SK-N-SH treated with all-trans-retinoic acid at 6 μM for 48 hours (cell line): ENCODE results near the gene TMEM150B.

Source experiments
- ATAC-seq: fragments of 200-7000 bp; cut with Tn5 transposase; 3 replicates; pipeline ENCODE4 v1.9.1; 2020; ENCODE audit warnings: mild to moderate bottlenecking, moderate library complexity
- ARNTL ChIP-seq: fragments of 450-650 bp; formaldehyde crosslinking; IDR thresholded peaks from 2 replicates; pipeline ENCODE4 v1.5.0; 2020; ENCODE audit warnings: low read depth, mild to moderate bottlenecking, moderate library complexity, borderline replicate concordance
- BACH2 ChIP-seq: fragments of 250-450 bp; sonication (Bioruptor Pico); IDR thresholded peaks from 2 replicates; pipeline ENCODE4 v1.9.0; 2021; ENCODE audit warnings: mild to moderate bottlenecking, borderline replicate concordance
- CREB5 ChIP-seq: fragments of 250-450 bp; sonication (Bioruptor Pico); IDR thresholded peaks from 2 replicates; pipeline ENCODE4 v1.5.1; 2020; ENCODE audit warnings: low read depth, mild to moderate bottlenecking, moderate library complexity
- CSDC2 ChIP-seq: fragments of 250-450 bp; sonication (Bioruptor Pico); IDR thresholded peaks from 2 replicates; pipeline ENCODE4 v1.5.0; 2020; ENCODE audit warnings: mild to moderate bottlenecking, moderate library complexity
- CSRNP3 ChIP-seq: fragments of 250-450 bp; sonication (Bioruptor Pico); IDR thresholded peaks from 2 replicates; pipeline ENCODE4 v1.5.1; 2021; ENCODE audit warnings: mild to moderate bottlenecking, moderate library complexity
- ESRRG ChIP-seq: fragments of 250-450 bp; sonication (Bioruptor Pico); IDR thresholded peaks from 2 replicates; pipeline ENCODE4 v1.6.1; 2021; ENCODE audit warnings: mild to moderate bottlenecking
- GLIS3 ChIP-seq: fragments of 250-450 bp; sonication (Bioruptor Pico); IDR thresholded peaks from 2 replicates; pipeline ENCODE4 v1.5.0; 2020; ENCODE audit warnings: mild to moderate bottlenecking, moderate library complexity
- ISL1 ChIP-seq: fragments of 250-450 bp; sonication (Bioruptor Pico); IDR thresholded peaks from 2 replicates; pipeline ENCODE4 v2.1.2; 2022; ENCODE audit warnings: mild to moderate bottlenecking, moderate library complexity
- OSR1 ChIP-seq: fragments of 250-450 bp; sonication (Bioruptor Pico); IDR thresholded peaks from 2 replicates; pipeline ENCODE4 v1.8.0; 2022; ENCODE audit warnings: moderate library complexity, mild to moderate bottlenecking, inconsistent platforms
- POU6F1 ChIP-seq: fragments of 250-450 bp; sonication (Bioruptor Pico); IDR thresholded peaks from 2 replicates; pipeline ENCODE4 v1.8.0; 2021; ENCODE audit warnings: low read depth, mild to moderate bottlenecking, moderate library complexity, borderline replicate concordance
- PPARA ChIP-seq: fragments of 250-450 bp; sonication (Bioruptor Pico); IDR thresholded peaks from 2 replicates; pipeline ENCODE4 v1.5.0; 2020; ENCODE audit warnings: mild to moderate bottlenecking, borderline replicate concordance
- RARB ChIP-seq: fragments of 250-450 bp; sonication (Bioruptor Pico); IDR thresholded peaks from 2 replicates; pipeline ENCODE4 v1.8.0; 2021; ENCODE audit warnings: mild to moderate bottlenecking, moderate library complexity
- SNAI2 ChIP-seq: fragments of 250-450 bp; sonication (Bioruptor Pico); IDR thresholded peaks from 2 replicates; pipeline ENCODE4 v1.5.0; 2020; ENCODE audit warnings: mild to moderate bottlenecking, moderate library complexity
- TCF4 ChIP-seq: fragments of 250-450 bp; sonication (Bioruptor Pico); IDR thresholded peaks from 2 replicates; pipeline ENCODE4 v1.8.0; 2021; ENCODE audit warnings: mild to moderate bottlenecking, moderate library complexity, borderline replicate concordance
- TOX ChIP-seq: fragments of 250-450 bp; sonication (Bioruptor Pico); IDR thresholded peaks from 2 replicates; pipeline ENCODE4 v1.8.0; 2021; ENCODE audit warnings: mild to moderate bottlenecking, moderate library complexity, borderline replicate concordance
- TSHZ2 ChIP-seq: fragments of 250-450 bp; sonication (Bioruptor Pico); IDR thresholded peaks from 2 replicates; pipeline ENCODE4 v1.5.0; 2020; ENCODE audit warnings: mild to moderate bottlenecking, moderate library complexity
- ZC3H10 ChIP-seq: fragments of 250-450 bp; sonication (Bioruptor Pico); IDR thresholded peaks from 2 replicates; pipeline ENCODE4 v1.5.1; 2021; ENCODE audit warnings: mild to moderate bottlenecking, moderate library complexity
- ZFP30 ChIP-seq: fragments of 450-650 bp; formaldehyde crosslinking; IDR thresholded peaks from 2 replicates; pipeline ENCODE4 v1.5.0; 2022; ENCODE audit warnings: mild to moderate bottlenecking, moderate library complexity
- ZNF565 ChIP-seq: fragments of 450-650 bp; formaldehyde crosslinking; conservative IDR thresholded peaks from 2 replicates; pipeline ENCODE4 v1.5.0; 2020; ENCODE audit warnings: low read depth, mild to moderate bottlenecking, moderate library complexity
- ZNF70 ChIP-seq: fragments of 450-650 bp; formaldehyde crosslinking; IDR thresholded peaks from 2 replicates; pipeline ENCODE4 v1.5.0; 2020; ENCODE audit warnings: mild to moderate bottlenecking, moderate library complexity
- ZNF8 ChIP-seq: fragments of 450-650 bp; formaldehyde crosslinking; IDR thresholded peaks from 2 replicates; pipeline ENCODE4 v1.5.0; 2020; ENCODE audit warnings: mild to moderate bottlenecking, moderate library complexity
- TF ChIP-seq, protein P1 (sequence below): fragments of 250-450 bp; sonication (Bioruptor Pico); IDR thresholded peaks from 2 replicates; pipeline ENCODE4 v1.8.0; 2020; ENCODE audit warnings: mild to moderate bottlenecking, moderate library complexity, borderline replicate concordance

The TMEM150B gene

DNA sequence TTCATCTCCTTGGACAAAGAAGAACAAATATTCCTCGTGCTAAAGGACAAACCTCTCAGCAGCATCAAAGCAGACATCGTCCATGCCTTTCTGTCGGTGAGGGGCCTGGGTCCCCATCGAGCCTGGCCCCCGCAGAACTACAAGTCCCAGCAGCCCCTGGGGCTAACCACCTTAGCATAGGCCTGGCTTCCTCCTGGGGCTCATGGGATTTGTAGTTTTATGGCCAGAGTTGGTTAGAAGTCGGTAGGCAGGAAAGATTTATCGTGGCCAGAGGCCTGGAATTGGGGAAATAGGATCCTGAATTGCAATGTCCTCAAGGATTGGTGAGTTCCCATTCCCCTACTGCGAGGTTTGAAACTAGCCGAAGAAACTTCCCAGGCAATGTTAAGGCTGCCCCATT lies 19.6 kb downstream of the TMEM150B start:
- TF ChIP-seq TOX (CRISPR knock-in tag) (no peak), ARNTL (CRISPR knock-in tag) (no peak), ZFP30 (no peak), BACH2 (CRISPR knock-in tag) (no peak), TCF4 (CRISPR knock-in tag) (no peak), ZNF70 (CRISPR knock-in tag) (no peak), CSDC2 (no peak), ISL1 (CRISPR knock-in tag) (no peak), OSR1 (no peak), PPARA (no peak), GLIS3 (no peak), ZNF8 (CRISPR knock-in tag) (no peak)
- TF ChIP-seq, protein P1, sequence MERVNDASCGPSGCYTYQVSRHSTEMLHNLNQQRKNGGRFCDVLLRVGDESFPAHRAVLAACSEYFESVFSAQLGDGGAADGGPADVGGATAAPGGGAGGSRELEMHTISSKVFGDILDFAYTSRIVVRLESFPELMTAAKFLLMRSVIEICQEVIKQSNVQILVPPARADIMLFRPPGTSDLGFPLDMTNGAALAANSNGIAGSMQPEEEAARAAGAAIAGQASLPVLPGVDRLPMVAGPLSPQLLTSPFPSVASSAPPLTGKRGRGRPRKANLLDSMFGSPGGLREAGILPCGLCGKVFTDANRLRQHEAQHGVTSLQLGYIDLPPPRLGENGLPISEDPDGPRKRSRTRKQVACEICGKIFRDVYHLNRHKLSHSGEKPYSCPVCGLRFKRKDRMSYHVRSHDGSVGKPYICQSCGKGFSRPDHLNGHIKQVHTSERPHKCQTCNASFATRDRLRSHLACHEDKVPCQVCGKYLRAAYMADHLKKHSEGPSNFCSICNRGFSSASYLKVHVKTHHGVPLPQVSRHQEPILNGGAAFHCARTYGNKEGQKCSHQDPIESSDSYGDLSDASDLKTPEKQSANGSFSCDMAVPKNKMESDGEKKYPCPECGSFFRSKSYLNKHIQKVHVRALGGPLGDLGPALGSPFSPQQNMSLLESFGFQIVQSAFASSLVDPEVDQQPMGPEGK (CRISPR knock-in tag), result no peak
- ATAC-seq, result peak; percentile 63

- ATAC-seq, result no peak
- TF ChIP-seq TOX (CRISPR knock-in tag) (no peak), ARNTL (CRISPR knock-in tag) (no peak), PPARA (no peak), ESRRG (CRISPR knock-in tag) (no peak), ZNF70 (CRISPR knock-in tag) (no peak), CSRNP3 (CRISPR knock-in tag) (no peak), ZFP30 (no peak), ZC3H10 (CRISPR knock-in tag) (no peak), CSDC2 (no peak), SNAI2 (CRISPR knock-in tag) (no peak), GLIS3 (no peak), TCF4 (CRISPR knock-in tag) (no peak), ZNF565 (no peak), ZNF8 (CRISPR knock-in tag) (no peak), BACH2 (CRISPR knock-in tag) (no peak), OSR1 (no peak), TSHZ2 (CRISPR knock-in tag) (no peak)
- TF ChIP-seq, protein P1 (CRISPR knock-in tag), result no peak
These were observed 20.2 kb downstream of the TMEM150B start for GRCh38 chr19:55304980-55305379.

DNA sequence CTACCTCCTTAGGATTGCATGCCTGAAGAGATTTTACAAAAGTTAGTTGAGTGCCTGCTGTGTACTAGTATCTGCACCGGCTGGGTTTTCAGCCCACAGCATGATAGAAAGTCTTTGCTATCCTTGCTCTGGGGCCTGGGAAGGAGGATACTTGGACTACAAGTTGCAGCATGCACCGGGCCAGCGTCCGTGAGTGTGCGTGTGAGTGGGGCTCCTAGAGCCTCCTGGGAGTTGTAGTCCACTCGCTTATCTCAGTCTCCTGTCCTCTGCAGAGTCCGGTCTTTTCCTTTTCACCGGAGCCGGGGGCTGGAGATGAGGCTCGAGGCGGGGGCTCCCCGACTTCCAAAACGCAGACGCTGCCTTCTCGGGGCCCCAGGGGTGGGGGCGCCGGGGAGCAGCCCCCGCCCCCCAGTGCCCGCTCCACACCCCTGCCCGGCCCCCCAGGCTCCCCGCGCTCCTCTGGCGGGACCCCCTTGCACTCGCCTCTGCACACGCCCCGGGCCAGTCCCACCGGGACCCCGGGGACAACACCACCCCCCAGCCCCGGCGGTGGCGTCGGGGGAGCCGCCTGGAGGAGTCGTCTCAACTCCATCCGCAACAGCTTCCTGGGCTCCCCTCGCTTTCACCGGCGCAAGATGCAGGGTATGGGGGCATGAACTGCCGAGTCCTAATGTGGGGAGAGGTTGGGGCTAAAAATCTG lies 20.7 kb downstream of the TMEM150B start:
- TF ChIP-seq CSRNP3 (CRISPR knock-in tag), result no peak
- no peak for TF ChIP-seq POU6F1 (CRISPR knock-in tag)
- TF ChIP-seq SNAI2 (CRISPR knock-in tag), result no peak
- no peak for TF ChIP-seq ZNF8 (CRISPR knock-in tag)
- no peak for TF ChIP-seq ISL1 (CRISPR knock-in tag)
- TF ChIP-seq CREB5 (CRISPR knock-in tag), result no peak
- TF ChIP-seq ESRRG (CRISPR knock-in tag), result no peak
- no peak for TF ChIP-seq ZC3H10 (CRISPR knock-in tag)
- TF ChIP-seq ZFP30, result no peak
- no peak for TF ChIP-seq BACH2 (CRISPR knock-in tag)
- no peak for TF ChIP-seq RARB (CRISPR knock-in tag)
- no peak for TF ChIP-seq CSDC2
- TF ChIP-seq OSR1, result no peak
- no peak for TF ChIP-seq TCF4 (CRISPR knock-in tag)
- TF ChIP-seq ZNF565, result no peak
- peak; percentile 61 for ATAC-seq
